Naive B cell (primary cell): Measurements from ENCODE around the gene CKLF. TPM values are rescaled to one million over a fixed set of nuclear protein-coding genes. Genes with fewer than 3 reads are reported as not detected.

Experiments
- polyA plus RNA-seq, 6 donors: library from polyadenylated mRNA; unstranded; fragments of 300-500 nt; fragmentation: Illumina TruSeq; gene quantifications; one replicate each; pipeline ENCODE4 v1.2.3, GENCODE V29; 2021; ENCODE audit warnings: low read depth in 6 of 6

Gene CKLF
- polyA plus RNA-seq, 6 donors from 2014 or later: 55.2 to 108 (median 67.7) TPM

Other genes with a start within 250 kb of the CKLF start
- gene CDH5, start 185.9 kb upstream of the CKLF start, polyA plus RNA-seq: not detected
- not detected for gene BEAN1, start 125.3 kb upstream of the CKLF start, polyA plus RNA-seq
- gene TK2, start 2.5 kb upstream of the CKLF start, polyA plus RNA-seq: 1 to 10 TPM; 1.8 to 5.9 (median 3.8) TPM
- gene CMTM1, start 13.9 kb downstream of the CKLF start, polyA plus RNA-seq: under 1 TPM in 4 of 6 donors, not detected in 2; 0.49 to 0.97 (median 0.70) TPM
- 1 to 10 TPM in 3 of 6 donors, not detected in 3; 1.0 to 4.1 (median 2.7) TPM for gene CMTM2, start 26.9 kb downstream of the CKLF start, polyA plus RNA-seq
- gene CMTM3, start 52.1 kb downstream of the CKLF start, polyA plus RNA-seq: 10 to 100 TPM; 17.0 to 24.3 (median 19.1) TPM
- under 1 TPM in 1 of 6 donors, not detected in 5; 0.20 TPM for gene CMTM4, start 144.2 kb downstream of the CKLF start, polyA plus RNA-seq
- gene DYNC1LI2, start 199.0 kb downstream of the CKLF start, polyA plus RNA-seq: 10 to 100 TPM; 10.5 to 33.8 (median 23.4) TPM
- gene TERB1, start 249.0 kb downstream of the CKLF start, polyA plus RNA-seq: not detected